HepG2 (cell line): ENCODE results near the gene PXK. TPM values are rescaled to one million over a fixed set of nuclear protein-coding genes. Genes with fewer than 3 reads are reported as not detected.
A peak's percentile ranks its signal among the peaks of the same experiment; 100 is the strongest.

Experiments
- BRCA1 ChIP-seq: sonication (generic); formaldehyde crosslinking; IDR thresholded peaks from 2 replicates; pipeline ENCODE4 v1.4.0; 2020; ENCODE audit warnings: missing genetic modification reagents
- CTCF ChIP-seq: sonication (generic); formaldehyde crosslinking; IDR thresholded peaks from 2 replicates; pipeline ENCODE4 v1.5.0; 2020; ENCODE audit warnings: mild to moderate bottlenecking, missing genetic modification reagents, moderate library complexity
- DPF2 ChIP-seq: sonication (generic); formaldehyde crosslinking; IDR thresholded peaks from 2 replicates; pipeline ENCODE4 v1.4.0; 2020; ENCODE audit warnings: mild to moderate bottlenecking, low read depth, missing genetic modification reagents, borderline replicate concordance
- EEA1 ChIP-seq: sonication (generic); formaldehyde crosslinking; IDR thresholded peaks from 2 replicates; pipeline ENCODE4 v1.5.1; 2020; ENCODE audit warnings: mild to moderate bottlenecking, missing genetic modification reagents, borderline replicate concordance
- EED ChIP-seq: sonication (generic); formaldehyde crosslinking; IDR thresholded peaks from 2 replicates; pipeline ENCODE4 v1.5.0; 2020; ENCODE audit warnings: mild to moderate bottlenecking, missing genetic modification reagents
- GRHL1 ChIP-seq: sonication (generic); formaldehyde crosslinking; conservative IDR thresholded peaks from 2 replicates; pipeline ENCODE4 v1.8.0; 2022; ENCODE audit warnings: missing genetic modification reagents
- MIER2 ChIP-seq: IDR thresholded peaks from 2 replicates; pipeline ENCODE4 v1.6.1; 2016; ENCODE audit warnings: missing biosample characterization, missing genetic modification reagents
- NR3C1 ChIP-seq: sonication (generic); formaldehyde crosslinking; IDR thresholded peaks from 2 replicates; pipeline ENCODE4 v1.4.0; 2020; ENCODE audit warnings: missing genetic modification reagents
- REPIN1 ChIP-seq: sonication (generic); formaldehyde crosslinking; IDR thresholded peaks from 2 replicates; pipeline ENCODE4 v1.8.0; 2022; ENCODE audit warnings: missing genetic modification reagents, low read depth, mild to moderate bottlenecking, borderline replicate concordance
- SKI ChIP-seq: fragments of 450-650 bp; IDR thresholded peaks from one replicate; pipeline ENCODE4 v1.6.1; 2018; ENCODE audit warnings: mild to moderate bottlenecking; ENCODE audit not compliant: partially characterized antibody
- STAT6 ChIP-seq: sonication (generic); formaldehyde crosslinking; IDR thresholded peaks from 2 replicates; pipeline ENCODE4 v1.4.0; 2020; ENCODE audit warnings: missing genetic modification reagents, mild to moderate bottlenecking, borderline replicate concordance
- ZBTB37 ChIP-seq: sonication (generic); formaldehyde crosslinking; IDR thresholded peaks from 2 replicates; pipeline ENCODE4 v1.4.0; 2020; ENCODE audit warnings: mild to moderate bottlenecking, missing genetic modification reagents
- ZNF17 ChIP-seq: sonication (generic); formaldehyde crosslinking; IDR thresholded peaks from 2 replicates; pipeline ENCODE4 v1.5.0; 2020; ENCODE audit warnings: mild to moderate bottlenecking, missing genetic modification reagents
- ZNF180 ChIP-seq: sonication (generic); formaldehyde crosslinking; IDR thresholded peaks from 2 replicates; pipeline ENCODE4 v1.4.0; 2020; ENCODE audit warnings: low read depth, missing genetic modification reagents, borderline replicate concordance
- ZNF280B ChIP-seq: sonication (generic); formaldehyde crosslinking; IDR thresholded peaks from 2 replicates; pipeline ENCODE4 v1.5.0; 2020; ENCODE audit warnings: missing genetic modification reagents, mild to moderate bottlenecking, borderline replicate concordance
- ZNF501 ChIP-seq: sonication (generic); formaldehyde crosslinking; IDR thresholded peaks from 2 replicates; pipeline ENCODE4 v1.5.1; 2020; ENCODE audit warnings: mild to moderate bottlenecking, moderate library complexity, missing genetic modification reagents
- ZSCAN29 ChIP-seq: sonication (generic); formaldehyde crosslinking; conservative IDR thresholded peaks from 2 replicates; pipeline ENCODE4 v1.4.0; 2020; ENCODE audit warnings: mild to moderate bottlenecking, missing genetic modification reagents
- polyA plus RNA-seq, 8 experiments: library from polyadenylated mRNA; depleted of rRNA in 3 of 8; stranded (reverse) in 7 of 8; unstranded in 1 of 8; fragments of >200 nt; fragmentation: Illumina TruSeq in 4 of 8; extraction: Trizol in 4 of 8; gene quantifications; 2 replicates each; pipeline versions ENCODE4 v1.2.1 to v1.2.3, GENCODE V29; 2011 to 2016; ENCODE audit warnings: low read depth in 4 of 8, missing spikeins in 1 of 8, mixed read lengths in 1 of 8; ENCODE audit not compliant: insufficient read depth in 1 of 8
- total RNA-seq, 5 experiments: library from RNA; depleted of rRNA; stranded (reverse); fragments of >200 nt; fragmentation: Illumina TruSeq; extraction: Trizol; gene quantifications; 2 replicates each; pipeline ENCODE4 v1.2.3, GENCODE V29; 2016; ENCODE audit warnings: low read depth in 1 of 5

The PXK gene
- total and polyA plus RNA-seq, 2 of the 13 experiments (the other 11 are each of a cell fraction or from before 2014, with no cell fraction given), result 6.4 to 18.6 TPM

- TF ChIP-seq ZBTB37 (CRISPR knock-in tag) (peak; percentile 37; the same call in 1 of the 2 replicates), CTCF (CRISPR knock-in tag) (peak; percentile 22; the same call in 1 of the 2 replicates), REPIN1 (CRISPR knock-in tag) (peak; percentile 85), MIER2 (no peak), DPF2 (CRISPR knock-in tag) (0 out of 2 replicates have a peak, but pooled peaks have one; percentile 62), EED (CRISPR knock-in tag) (peak; percentile 19; the same call in 1 of the 2 replicates), EEA1 (CRISPR knock-in tag) (no peak; the same call in 1 of the 2 replicates), NR3C1 (CRISPR knock-in tag) (no peak), SKI (peak; percentile 66), ZNF280B (CRISPR knock-in tag) (peak; percentile 86; the same call in 1 of the 2 replicates), STAT6 (CRISPR knock-in tag) (no peak), GRHL1 (CRISPR knock-in tag) (no peak), BRCA1 (CRISPR knock-in tag) (no peak), ZNF180 (CRISPR knock-in tag) (no peak), ZNF17 (no peak), ZNF501 (CRISPR knock-in tag) (peak; percentile 59), ZSCAN29 (CRISPR knock-in tag) (0 out of 2 replicates have a peak, but pooled peaks have one; percentile 29)
Measured at GRCh38 chr3:58433400-58434167, 100.9 kb downstream of the PXK start, which contains the start of gene PDHB (continued).
